ENCODE measurements around the gene KCNK3. TPM values are rescaled to one million over a fixed set of nuclear protein-coding genes. Genes with fewer than 3 reads are reported as not detected.

KCNK3 gene
- total RNA-seq, 2 donors from 2014 or later: not detected

DNA sequence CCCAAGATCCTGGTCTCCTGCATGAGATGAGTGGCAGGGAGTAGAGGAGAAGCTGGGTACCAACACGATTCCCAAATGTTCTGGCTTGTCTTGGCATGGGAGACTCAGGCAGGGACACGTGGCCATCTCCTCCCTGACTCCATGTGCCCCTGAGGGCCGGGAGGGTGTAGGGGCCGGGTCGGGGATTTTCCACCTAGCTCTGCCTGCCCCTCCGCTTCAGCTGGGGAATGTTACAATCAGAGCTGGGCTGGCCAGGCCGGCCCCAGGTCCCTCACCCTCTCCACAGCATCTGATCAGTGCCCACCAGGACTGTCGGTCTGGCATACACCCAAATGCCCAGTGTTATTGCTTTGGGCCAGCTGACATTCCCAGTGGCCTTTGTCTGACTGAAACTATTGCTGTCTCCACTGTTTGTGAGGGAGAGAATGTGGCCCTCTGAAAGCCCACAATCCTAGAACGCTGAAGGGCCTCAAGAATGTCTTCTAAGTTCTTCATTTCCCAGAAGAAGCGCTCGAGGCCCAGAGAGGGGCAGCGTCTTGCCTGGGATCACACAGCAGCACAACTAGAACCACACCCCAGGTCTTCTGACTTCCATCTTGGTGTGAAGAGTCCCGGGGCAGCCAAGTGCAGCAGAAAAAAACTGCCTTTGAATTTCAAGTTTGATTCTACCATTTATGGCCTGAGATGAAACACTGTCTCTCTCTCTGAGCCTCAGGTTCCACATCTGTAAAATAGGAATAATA lies 23.2 kb downstream of the KCNK3 start:
- Mint-ChIP-seq H3K4me1 (no peaks in the 10 kb centered on the region), H3K36me3 (ENCODE audit: low read depth) (no peaks in the 10 kb centered on the region), H3K27ac (no peak overlapping the region), H3K4me3 (no peak overlapping the region), H3K27me3 (peaks cover 32% of the 10 kb centered on the region)
- H3K9me3 ChIP-seq (ENCODE audit: control insufficient read depth, low read length, poor library complexity, severe bottlenecking): no peaks in the 10 kb centered on the region
- ATAC-seq (no peak), DNase-seq (no peak)

DNA sequence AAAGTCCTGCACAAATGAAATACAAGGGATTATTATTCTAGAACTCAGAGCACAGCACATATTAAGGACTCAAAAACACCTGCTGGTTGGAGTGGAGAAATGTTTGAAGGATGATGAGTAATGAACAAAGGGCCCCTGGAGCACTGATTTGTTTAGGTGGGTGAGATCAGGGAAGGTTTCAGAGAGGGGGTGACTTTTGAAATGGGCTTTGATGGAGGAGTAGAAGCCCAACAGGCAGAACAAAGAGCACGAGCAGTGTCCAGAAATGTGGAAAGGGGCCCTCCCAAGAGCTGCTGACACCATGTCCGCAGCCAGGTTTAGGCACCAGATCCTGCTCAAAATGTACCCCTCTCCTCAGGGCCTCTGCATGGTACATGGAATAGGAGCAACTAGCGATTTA lies 23.8 kb downstream of the KCNK3 start:
- Mint-ChIP-seq H3K36me3 (ENCODE audit: low read depth) (no peaks in the 10 kb centered on the region), H3K4me3 (no peak overlapping the region)

DNA sequence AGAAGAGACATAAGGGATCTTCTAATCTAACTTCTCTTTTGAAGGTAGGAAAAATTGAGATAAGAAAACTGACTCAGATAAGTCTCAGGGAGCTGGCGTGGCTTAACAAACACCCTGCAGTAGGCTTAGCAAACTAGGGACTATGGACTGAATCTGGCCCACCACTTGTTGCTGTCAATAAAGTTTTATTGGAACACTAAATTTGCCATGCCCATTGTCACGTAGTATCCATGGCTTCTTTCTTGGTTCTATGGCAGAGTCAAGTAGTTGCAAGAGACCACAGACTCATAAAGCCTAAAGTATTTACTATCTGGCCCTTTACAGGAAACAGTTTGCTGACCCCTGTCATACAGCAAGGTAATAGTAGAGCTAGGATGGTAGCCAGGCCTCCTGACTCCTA lies 24.2 kb downstream of the KCNK3 start:
- Mint-ChIP-seq H3K27ac (no peak overlapping the region), H3K36me3 (ENCODE audit: low read depth) (no peaks in the 10 kb centered on the region), H3K4me3 (no peak overlapping the region), H3K4me1 (peaks cover 3% of the 10 kb centered on the region), H3K27me3 (peaks cover 22% of the 10 kb centered on the region)
- DNase-seq (no peak), ATAC-seq (no peak)
- H3K9me3 ChIP-seq (ENCODE audit: control insufficient read depth, low read length, poor library complexity, severe bottlenecking): no peaks in the 10 kb centered on the region

More for the DNA sequence above, 23.8 kb downstream of the KCNK3 start:
- ATAC-seq: no peak
- Mint-ChIP-seq H3K27ac (no peak overlapping the region), H3K4me1 (no peaks in the 10 kb centered on the region), H3K27me3 (peaks cover 26% of the 10 kb centered on the region)
- DNase-seq: no peak
- no peaks in the 10 kb centered on the region for H3K9me3 ChIP-seq (ENCODE audit: control insufficient read depth, low read length, poor library complexity, severe bottlenecking)

DNA sequence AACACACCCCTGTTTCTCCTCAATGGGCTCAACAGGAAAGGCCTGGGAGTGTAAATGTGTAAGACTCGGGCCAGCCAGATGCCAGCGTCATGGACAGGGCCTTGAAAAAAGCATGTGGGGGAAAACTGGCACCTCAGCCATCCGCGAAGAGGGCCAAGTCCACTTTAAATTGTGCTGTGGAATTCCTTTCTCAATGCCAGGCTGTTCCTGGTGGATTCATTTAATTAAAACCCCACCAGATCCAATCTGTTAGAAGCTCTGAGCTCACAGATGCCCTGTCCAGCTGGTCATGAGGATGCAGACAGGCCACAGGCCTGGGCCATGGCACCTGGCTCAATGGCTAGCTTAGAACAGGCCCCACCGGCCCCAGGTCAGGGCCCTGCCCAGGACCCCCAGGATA lies 24.8 kb downstream of the KCNK3 start:
- no peak overlapping the region for H3K27ac Mint-ChIP-seq
- no peaks in the 10 kb centered on the region for H3K36me3 Mint-ChIP-seq (ENCODE audit: low read depth)
- no peaks in the 10 kb centered on the region for H3K9me3 ChIP-seq (ENCODE audit: control insufficient read depth, low read length, poor library complexity, severe bottlenecking)
- H3K27me3 Mint-ChIP-seq: peaks cover 16% of the 10 kb centered on the region
- peaks cover 3% of the 10 kb centered on the region for H3K4me1 Mint-ChIP-seq
- DNase-seq (no peak), ATAC-seq (no peak)
- no peak overlapping the region for H3K4me3 Mint-ChIP-seq

DNA sequence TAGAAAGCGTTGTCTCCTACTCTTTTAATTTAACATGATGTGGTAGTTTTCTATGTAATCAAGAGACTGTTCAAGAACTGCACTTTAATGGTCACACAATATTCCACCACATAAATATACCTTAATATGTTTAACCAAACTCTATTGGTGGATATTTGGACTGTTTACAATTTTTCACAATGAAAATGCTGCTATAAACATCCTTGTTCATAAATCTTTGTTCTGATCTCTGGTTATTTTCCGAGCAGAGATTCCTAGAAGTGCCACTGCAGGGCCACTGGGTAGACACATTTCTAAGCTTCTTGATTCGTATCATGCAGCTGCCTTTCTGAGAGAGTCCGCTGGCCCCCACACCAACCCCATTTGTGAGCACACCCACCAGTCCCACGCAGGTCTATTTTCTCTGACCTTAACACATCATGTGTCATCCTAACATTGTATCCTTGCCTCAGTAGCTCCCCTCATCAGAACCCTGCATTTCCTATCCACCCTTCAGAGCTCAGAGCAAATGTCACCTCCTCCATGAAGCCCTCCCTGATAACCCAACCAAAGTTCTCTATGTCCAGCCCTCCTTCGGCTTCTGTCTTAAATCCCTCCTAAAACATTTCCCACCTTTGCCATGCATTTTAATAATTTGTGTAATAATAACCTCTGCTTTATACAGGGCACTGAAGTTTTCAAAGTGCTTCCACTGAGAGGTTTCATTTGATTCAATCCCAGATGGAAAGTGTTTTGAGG lies 26.6 kb downstream of the KCNK3 start:
- Mint-ChIP-seq H3K4me3 (no peak overlapping the region), H3K27me3 (peaks cover 9% of the 10 kb centered on the region), H3K27ac (no peak overlapping the region), H3K36me3 (ENCODE audit: low read depth) (no peaks in the 10 kb centered on the region), H3K4me1 (peaks cover 3% of the 10 kb centered on the region)
- no peaks in the 10 kb centered on the region for H3K9me3 ChIP-seq (ENCODE audit: control insufficient read depth, low read length, poor library complexity, severe bottlenecking)
- no peak for ATAC-seq
- DNase-seq: no peak

DNA sequence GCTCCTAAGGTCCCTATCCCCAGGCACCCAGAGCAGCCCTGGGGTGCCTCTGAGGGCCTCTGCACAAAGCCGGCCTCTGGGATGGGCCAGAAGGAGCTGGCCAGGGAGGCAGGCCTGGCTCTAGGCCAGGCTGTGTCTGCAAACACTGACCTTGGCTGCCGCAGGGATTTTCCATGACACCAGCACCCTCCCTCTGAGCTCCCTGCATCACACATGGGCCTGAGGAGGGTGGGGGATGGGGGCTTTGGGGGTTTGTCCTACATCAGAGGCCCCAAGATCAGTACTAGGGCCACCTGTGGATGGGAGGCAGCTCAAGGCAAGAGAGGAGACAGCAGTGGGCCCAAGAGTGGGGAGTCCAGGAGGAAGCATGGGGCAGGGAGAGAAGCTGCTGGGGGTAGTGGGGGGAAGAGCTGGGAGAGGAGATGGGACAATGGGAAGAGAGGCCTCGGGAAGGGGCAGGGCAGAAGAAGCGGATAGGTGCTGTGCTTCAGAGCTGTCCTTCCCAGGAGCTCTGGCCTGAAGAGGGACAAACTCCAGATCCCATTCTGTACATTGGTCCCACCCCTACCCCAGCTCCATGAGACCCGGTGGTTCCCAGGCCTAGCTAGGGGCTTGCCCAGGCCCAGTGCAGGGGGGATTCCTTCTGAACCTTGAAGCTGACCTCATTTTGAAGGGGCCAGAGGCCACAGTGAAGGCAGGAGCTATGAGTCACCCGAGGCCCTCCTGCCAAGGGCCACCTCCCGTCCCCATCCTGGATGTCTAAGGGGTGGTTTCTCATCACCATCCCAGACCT lies 28.0 kb downstream of the KCNK3 start:
- no peak overlapping the region for H3K4me3 Mint-ChIP-seq
- no peaks in the 10 kb centered on the region for H3K9me3 ChIP-seq (ENCODE audit: control insufficient read depth, low read length, poor library complexity, severe bottlenecking)
- peaks cover 15% of the 10 kb centered on the region for H3K27me3 Mint-ChIP-seq
- no peak for DNase-seq
- H3K27ac Mint-ChIP-seq: no peak overlapping the region
- ATAC-seq: no peak
- H3K4me1 Mint-ChIP-seq: peaks cover 3% of the 10 kb centered on the region
- no peaks in the 10 kb centered on the region for H3K36me3 Mint-ChIP-seq (ENCODE audit: low read depth)

DNA sequence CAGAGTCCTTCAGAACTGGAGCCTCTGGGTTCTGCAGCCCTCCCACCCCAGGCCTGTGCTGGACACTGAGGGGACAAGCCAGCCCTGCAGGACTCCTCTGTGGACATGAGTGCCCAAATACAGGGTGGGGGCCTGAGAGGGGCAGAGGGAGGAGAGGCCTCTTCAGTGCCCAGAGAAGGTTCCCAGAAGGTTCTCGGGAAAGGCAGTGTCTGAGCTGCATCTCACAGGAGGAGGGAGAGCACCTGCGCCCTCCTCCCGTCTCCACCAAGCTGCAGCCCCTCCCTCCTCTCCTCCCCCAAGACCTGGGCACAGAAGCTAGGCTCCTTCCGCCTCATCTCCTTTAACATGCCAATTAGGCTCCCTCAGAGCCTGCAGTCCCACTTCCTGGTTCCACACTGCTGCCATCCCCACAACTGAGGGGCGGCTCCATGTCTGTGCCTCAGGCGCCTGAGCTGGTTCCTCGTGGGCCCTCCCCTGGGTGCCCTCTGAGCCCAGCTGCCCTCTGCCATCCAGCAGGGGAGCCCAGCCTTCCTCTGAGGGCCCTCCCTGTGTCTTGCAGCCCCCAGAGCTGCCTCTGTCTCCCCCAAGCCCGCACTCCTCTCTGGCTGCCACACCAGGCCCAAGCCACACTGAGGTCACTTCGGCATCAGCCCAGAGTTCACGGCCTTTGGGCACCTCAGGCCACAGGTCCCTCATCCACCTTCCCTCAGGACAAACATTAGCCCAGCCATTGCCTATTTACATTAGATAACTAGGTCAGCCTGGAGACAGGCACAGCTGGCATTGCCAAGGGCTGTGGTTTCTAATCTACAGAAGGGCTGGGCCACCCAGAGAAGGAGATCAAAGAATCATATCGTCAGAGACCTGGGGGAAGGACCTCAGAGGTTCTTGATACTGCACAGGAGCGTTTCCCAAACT lies 28.9 kb downstream of the KCNK3 start:
- no peak for DNase-seq
- peaks cover 20% of the 10 kb centered on the region for H3K27me3 Mint-ChIP-seq
- H3K4me3 Mint-ChIP-seq: no peak overlapping the region
- H3K36me3 Mint-ChIP-seq (ENCODE audit: low read depth): no peaks in the 10 kb centered on the region
- H3K27ac Mint-ChIP-seq: peak overlapping the region; percentile 6
- peaks cover 3% of the 10 kb centered on the region for H3K4me1 Mint-ChIP-seq
- H3K9me3 ChIP-seq (ENCODE audit: control insufficient read depth, low read length, poor library complexity, severe bottlenecking): no peaks in the 10 kb centered on the region
- peak; percentile 62 for ATAC-seq

DNA sequence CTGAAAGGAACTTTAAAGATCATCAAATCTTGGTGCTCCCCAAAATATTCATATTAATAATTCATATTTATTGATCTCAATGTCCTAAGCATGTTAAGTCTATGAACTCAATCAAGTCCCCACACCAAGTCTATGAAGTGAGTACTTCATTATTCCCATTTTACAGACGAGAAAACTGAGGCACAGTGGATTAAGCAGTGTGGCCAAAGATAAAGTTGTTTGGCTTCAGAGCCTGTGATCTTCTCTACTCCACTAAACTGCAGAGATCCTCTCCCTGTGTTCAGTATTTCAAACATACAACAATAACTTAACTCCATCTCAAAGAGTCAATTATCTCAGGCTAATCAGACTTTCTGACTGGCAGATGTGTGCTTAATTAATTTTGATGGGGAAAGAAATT lies 29.8 kb downstream of the KCNK3 start:
- Mint-ChIP-seq H3K4me3 (no peak overlapping the region), H3K4me1 (peaks cover 3% of the 10 kb centered on the region), H3K27me3 (peaks cover 25% of the 10 kb centered on the region), H3K36me3 (ENCODE audit: low read depth) (no peaks in the 10 kb centered on the region), H3K27ac (peak overlapping the region; percentile 6)
- no peak for DNase-seq
- ATAC-seq: no peak
- no peaks in the 10 kb centered on the region for H3K9me3 ChIP-seq (ENCODE audit: control insufficient read depth, low read length, poor library complexity, severe bottlenecking)

DNA sequence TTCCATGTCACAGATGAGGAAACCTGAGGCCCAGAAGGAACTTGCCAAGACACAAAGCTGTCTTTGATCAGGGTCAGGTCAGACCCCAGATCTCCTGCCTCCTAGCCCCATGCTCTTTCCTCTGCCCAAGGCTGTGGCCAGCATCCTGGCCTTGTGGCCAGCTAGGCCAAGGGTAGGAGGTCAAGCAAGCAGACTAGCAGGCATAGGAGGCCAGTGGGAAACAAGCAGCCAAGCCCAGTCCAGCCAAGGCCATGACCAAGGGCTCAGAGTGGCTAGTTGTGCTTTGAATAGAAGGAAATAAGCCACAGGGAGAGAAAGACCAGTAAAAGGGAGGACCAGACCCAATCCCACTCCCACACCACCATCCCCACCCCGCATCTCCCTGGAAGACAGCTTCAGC lies 30.4 kb downstream of the KCNK3 start:
- no peak overlapping the region for H3K27ac Mint-ChIP-seq
- no peaks in the 10 kb centered on the region for H3K36me3 Mint-ChIP-seq (ENCODE audit: low read depth)
- no peaks in the 10 kb centered on the region for H3K9me3 ChIP-seq (ENCODE audit: control insufficient read depth, low read length, poor library complexity, severe bottlenecking)
- H3K4me1 Mint-ChIP-seq: peaks cover 3% of the 10 kb centered on the region
- peaks cover 28% of the 10 kb centered on the region for H3K27me3 Mint-ChIP-seq
- H3K4me3 Mint-ChIP-seq: no peak overlapping the region
- ATAC-seq (no peak), DNase-seq (no peak)

DNA sequence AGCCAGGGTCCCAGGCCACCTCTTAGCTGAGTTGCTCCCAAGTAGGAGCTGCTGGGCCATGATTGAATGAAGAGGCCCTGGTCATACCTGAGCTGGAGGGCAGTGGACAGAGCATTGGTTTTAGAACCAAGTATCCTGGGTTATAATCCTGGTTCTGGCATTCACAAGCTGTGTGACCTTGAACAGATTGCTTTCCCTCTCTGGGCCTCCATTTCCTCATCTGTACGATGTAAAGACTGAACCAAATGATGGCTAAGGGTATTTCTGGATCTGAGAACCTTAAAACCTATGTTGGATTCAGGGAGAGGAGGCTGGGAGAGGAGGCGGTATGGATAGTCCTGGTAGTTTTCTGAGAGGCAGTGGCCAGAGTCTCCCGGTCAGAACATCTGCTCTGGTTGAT lies 31.0 kb downstream of the KCNK3 start:
- Mint-ChIP-seq H3K36me3 (ENCODE audit: low read depth) (no peaks in the 10 kb centered on the region), H3K27me3 (peaks cover 30% of the 10 kb centered on the region), H3K4me1 (peaks cover 3% of the 10 kb centered on the region), H3K27ac (no peak overlapping the region), H3K4me3 (no peak overlapping the region)
- ATAC-seq: no peak
- DNase-seq: no peak
- no peaks in the 10 kb centered on the region for H3K9me3 ChIP-seq (ENCODE audit: control insufficient read depth, low read length, poor library complexity, severe bottlenecking)

DNA sequence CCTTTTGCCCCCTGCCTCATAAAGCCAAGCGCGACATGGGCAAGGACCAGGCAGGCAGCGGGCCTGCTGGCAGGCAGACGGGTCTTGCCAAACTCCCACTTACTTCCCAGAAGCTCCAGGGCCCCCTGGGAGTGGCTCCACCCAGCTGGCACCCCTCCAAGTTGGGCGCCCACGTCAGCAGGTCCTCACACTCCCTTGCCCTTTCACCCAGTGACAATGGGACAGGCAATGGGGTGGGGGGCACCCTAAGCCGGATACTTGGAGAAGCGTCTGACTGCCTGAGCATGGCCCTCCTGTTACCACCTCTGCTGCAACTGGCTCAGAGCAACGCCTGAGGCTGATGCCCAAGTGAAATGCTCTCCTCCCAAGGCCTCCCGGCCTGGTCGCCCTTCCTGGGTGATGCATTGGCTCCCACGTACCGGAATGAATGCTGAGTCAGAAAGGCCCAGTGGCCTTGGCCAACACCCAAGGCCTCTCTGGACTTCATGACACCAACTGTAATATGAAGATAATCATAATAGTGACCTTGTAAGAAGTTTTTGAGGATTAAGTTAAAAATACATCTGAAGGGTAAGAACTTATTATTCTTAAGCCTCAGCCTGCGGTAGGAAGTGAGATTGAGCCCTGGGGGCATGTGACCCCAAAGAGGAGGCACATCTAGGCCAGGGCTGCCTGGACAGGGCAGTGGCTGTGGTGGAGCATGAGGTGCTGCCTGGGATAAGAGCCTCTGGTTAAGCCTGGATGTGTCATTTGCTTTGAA lies 31.6 kb downstream of the KCNK3 start:
- peaks cover 32% of the 10 kb centered on the region for H3K27me3 Mint-ChIP-seq
- ATAC-seq (no peak), DNase-seq (no peak)
- H3K4me1 Mint-ChIP-seq: peaks cover 3% of the 10 kb centered on the region
- no peak overlapping the region for H3K4me3 Mint-ChIP-seq
- no peak overlapping the region for H3K27ac Mint-ChIP-seq
- no peaks in the 10 kb centered on the region for H3K9me3 ChIP-seq (ENCODE audit: control insufficient read depth, low read length, poor library complexity, severe bottlenecking)
- no peaks in the 10 kb centered on the region for H3K36me3 Mint-ChIP-seq (ENCODE audit: low read depth)
